H1 (cell line): Measurements from ENCODE around the gene ZBTB1.

Experiments
- CTCF ChIP-seq, 3 experiments: IDR thresholded peaks; 1 replicate in 2 of 3; 2 replicates in 1 of 3; pipeline versions ENCODE4 v1.5.1 to v1.6.1; 2011; ENCODE audit warnings: low read length in 3 of 3, mild to moderate bottlenecking in 3 of 3, inconsistent platforms in 2 of 3, low read depth in 1 of 3, moderate library complexity in 1 of 3; ENCODE audit not compliant: insufficient read depth in 1 of 3; ENCODE audit errors: control extremely low read depth in 1 of 3
- POLR2A ChIP-seq, 2 experiments: IDR thresholded peaks; 1 replicate in 1 of 2; 2 replicates in 1 of 2; pipeline ENCODE4 v1.6.1; 2011; ENCODE audit warnings: low read depth in 2 of 2, low read length in 2 of 2, mild to moderate bottlenecking in 2 of 2; ENCODE audit errors: control extremely low read depth in 1 of 2

GRCh38 chr14:64561631-64562030 lies 57.1 kb downstream of the ZBTB1 start:
- no peak for TF ChIP-seq POLR2A (IDR thresholded peaks at IDR 0.05; ENCODE audit: control extremely low read depth in 1 of 2, low read depth in 2 of 2, low read length in 2 of 2)
- no peak for TF ChIP-seq CTCF (IDR thresholded peaks at IDR 0.05; ENCODE audit: control extremely low read depth in 1 of 3, insufficient read depth in 1 of 3, low read depth in 1 of 3, low read length in 3 of 3)
